HCT116 (cell line): ENCODE measurements around the gene YIPF3. TPM values are rescaled to one million over a fixed set of nuclear protein-coding genes. Genes with fewer than 3 reads are reported as not detected.

Source experiments
- ATAC-seq: fragments of 200-7000 bp; cut with Tn5 transposase; 2 replicates; pipeline ENCODE4 v1.9.1; 2020; ENCODE audit warnings: mild to moderate bottlenecking, moderate library complexity
- BruUV-seq: library from RNA; stranded (reverse); fragments of 400-500 nt; replicated peaks from 2 replicates; lab custom pipeline; 2021; lab: Mats Ljungman, UMichigan
- CTCF ChIA-PET: fragments of 300-600 bp; sonication (Branson Sonifier 250); formaldehyde crosslinking; loops from one replicate; lab custom pipeline; 2021; ENCODE audit warnings: antibody characterized with exemption; lab: Charles Lee
- POLR2A ChIA-PET: fragments of 300-600, 350-600 bp; sonication (Branson Sonifier 250); formaldehyde crosslinking; loops from one replicate; lab custom pipeline; 2021; ENCODE audit warnings: antibody characterized with exemption; lab: Charles Lee
- RAD21 ChIA-PET, 2 experiments: fragments of 300-600 bp; sonication (Branson Sonifier 250); formaldehyde crosslinking; loops; one replicate each; lab custom pipeline; 2023; ENCODE audit warnings: low total read pairs in 2 of 2; ENCODE audit not compliant: uncharacterized antibody in 2 of 2, unreplicated experiment in 2 of 2, low non-redundant PET in 1 of 2; lab: Charles Lee
- DNase-seq: peaks from one replicate; pipeline ENCODE4 v3.0.0-alpha.2; 2010; ENCODE audit warnings: low read depth, low spot score
- H2AFZ ChIP-seq: fragments of 200-600 bp; shearing (Covaris generic), sonication (generic); 2 replicates; pipeline ENCODE4 v1.6.1; 2017; ENCODE audit warnings: low read depth, mixed run types, mixed read lengths, antibody characterized with exemption, low read length; ENCODE audit not compliant: poor library complexity, severe bottlenecking
- H3K27ac ChIP-seq: 2 replicates; pipeline ENCODE4 v1.5.1; 2012; ENCODE audit warnings: low read depth, low read length
- H3K27me3 ChIP-seq: fragments of 200-600 bp; sonication (generic); 2 replicates; pipeline ENCODE4 v1.6.1; 2016; ENCODE audit warnings: mixed run types, low read length, mixed read lengths; ENCODE audit not compliant: insufficient read depth
- H3K36me3 ChIP-seq, 2 experiments: fragments of 200-500 bp in 1 of 2; fragments of 200-600 bp in 1 of 2; sonication (Bioruptor generic) in 1 of 2; sonication (generic) in 1 of 2; 2 replicates each; pipeline versions ENCODE4 v1.5.1 to v1.6.1; 2014 to 2016; ENCODE audit warnings: low read length in 2 of 2, inconsistent platforms in 1 of 2, mixed read lengths in 1 of 2, mixed run types in 1 of 2; ENCODE audit not compliant: insufficient read depth in 2 of 2, control insufficient read depth in 1 of 2
- H3K4me1 ChIP-seq, 2 experiments: fragments of 200-600 bp in 1 of 2; sonication (generic) in 1 of 2; 2 replicates each; pipeline versions ENCODE4 v1.5.1 to v1.6.1; 2012 to 2017; ENCODE audit warnings: low read length in 2 of 2, inconsistent platforms in 1 of 2, mild to moderate bottlenecking in 1 of 2, mixed read lengths in 1 of 2, mixed run types in 1 of 2, moderate library complexity in 1 of 2; ENCODE audit not compliant: insufficient read depth in 2 of 2, control insufficient read depth in 1 of 2
- H3K4me2 ChIP-seq: fragments of 200-600 bp; sonication (generic); 2 replicates; pipeline ENCODE4 v1.6.1; 2017; ENCODE audit warnings: mixed run types, low read length, mixed read lengths
- H3K4me3 ChIP-seq, 2 experiments: fragments of 200-600 bp in 1 of 2; sonication (generic) in 1 of 2; replicated peaks in 1 of 2; 2 replicates each; pipeline ENCODE4 v1.5.1; 2011 to 2016; ENCODE audit warnings: low read length in 2 of 2, control low read depth in 1 of 2, low read depth in 1 of 2, mild to moderate bottlenecking in 1 of 2, mixed read lengths in 1 of 2, mixed run types in 1 of 2
- H3K79me2 ChIP-seq: fragments of 200-600 bp; sonication (generic); 2 replicates; pipeline ENCODE4 v1.6.1; 2017; ENCODE audit warnings: mild to moderate bottlenecking, mixed run types, low read length, moderate library complexity, mixed read lengths; ENCODE audit not compliant: insufficient read depth
- H3K9ac ChIP-seq: fragments of 200-600 bp; sonication (generic); 2 replicates; pipeline ENCODE4 v1.6.1; 2016; ENCODE audit warnings: low read length, mixed read lengths
- H3K9me2 ChIP-seq: fragments of 200-600 bp; sonication (generic), shearing (Covaris generic); 2 replicates; pipeline ENCODE4 v1.6.1; 2017; ENCODE audit warnings: mixed run types, mild to moderate bottlenecking, moderate library complexity; ENCODE audit not compliant: insufficient read depth
- H3K9me3 ChIP-seq, 2 experiments: fragments of 200-500 bp in 1 of 2; fragments of 200-600 bp in 1 of 2; sonication (Bioruptor generic) in 1 of 2; sonication (generic) in 1 of 2; 2 replicates each; pipeline ENCODE4 v1.6.1; 2014 to 2017; ENCODE audit warnings: low read length in 2 of 2, mixed read lengths in 2 of 2, inconsistent platforms in 1 of 2, low read depth in 1 of 2, mild to moderate bottlenecking in 1 of 2, mixed run types in 1 of 2, moderate library complexity in 1 of 2; ENCODE audit not compliant: control insufficient read depth in 1 of 2, insufficient read depth in 1 of 2
- H4K20me1 ChIP-seq: fragments of 200-600 bp; sonication (generic), shearing (Covaris generic); 2 replicates; pipeline ENCODE4 v1.6.1; 2017; ENCODE audit warnings: mixed run types, mild to moderate bottlenecking, moderate library complexity; ENCODE audit not compliant: insufficient read depth
- CEBPB ChIP-seq: IDR thresholded peaks from 2 replicates; pipeline ENCODE4 v1.6.1; 2012; ENCODE audit warnings: low read depth
- EGR1 ChIP-seq: IDR thresholded peaks from 2 replicates; pipeline ENCODE4 v1.6.1; 2012; ENCODE audit warnings: low read depth
- ELF1 ChIP-seq: IDR thresholded peaks from 2 replicates; pipeline ENCODE4 v1.6.1; 2012; ENCODE audit warnings: low read depth, borderline replicate concordance
- EZH2 ChIP-seq: fragments of 200-600 bp; sonication (generic); IDR thresholded peaks from 2 replicates; pipeline ENCODE4 v1.6.1; 2017; ENCODE audit warnings: antibody characterized with exemption, mixed run types
- EZH2phosphoT487 ChIP-seq: fragments of 200-600 bp; IDR thresholded peaks from 2 replicates; pipeline ENCODE4 v1.6.1; 2018; ENCODE audit warnings: antibody characterized with exemption, borderline replicate concordance
- FOSL1 ChIP-seq: IDR thresholded peaks from 2 replicates; pipeline ENCODE4 v1.6.1; 2012; ENCODE audit warnings: low read depth
- JUND ChIP-seq: IDR thresholded peaks from 2 replicates; pipeline ENCODE4 v1.6.1; 2012
- SIN3A ChIP-seq: IDR thresholded peaks from 2 replicates; pipeline ENCODE4 v1.6.1; 2012; ENCODE audit warnings: low read depth
- TCF7L2 ChIP-seq: IDR thresholded peaks from 2 replicates; pipeline ENCODE4 v1.7.0; 2011; ENCODE audit warnings: borderline replicate concordance, inconsistent platforms; ENCODE audit not compliant: insufficient read depth, insufficient read length; ENCODE audit errors: extremely low read depth
- YY1 ChIP-seq: IDR thresholded peaks from 2 replicates; pipeline ENCODE4 v1.6.1; 2011; ENCODE audit warnings: low read length, low read depth, moderate library complexity, mild to moderate bottlenecking; ENCODE audit not compliant: insufficient replicate concordance; ENCODE audit errors: extremely low read depth
- ZNF274 ChIP-seq: fragments of 200-500 bp; sonication (Bioruptor generic); IDR thresholded peaks from 2 replicates; pipeline ENCODE4 v1.6.1; 2014; ENCODE audit warnings: mild to moderate bottlenecking, low read depth, low read length, inconsistent platforms
- intact Hi-C: fragments of 100-400 bp; cut with micrococcal nuclease; formaldehyde crosslinking; loops from 2 replicates; pipeline ENCODE4 v1.10.0; 2022
- total RNA-seq: library from RNA; stranded (reverse); gene quantifications from one replicate; pipeline ENCODE4 v1.2.1, GENCODE V29; 2021; ENCODE audit not compliant: unreplicated experiment
- TF ChIP-seq, protein P1 (sequence below): IDR thresholded peaks from 2 replicates; pipeline ENCODE4 v1.6.1; 2011; ENCODE audit warnings: mild to moderate bottlenecking, low read length, moderate library complexity; ENCODE audit not compliant: insufficient replicate concordance; ENCODE audit errors: extremely low read depth
- TF ChIP-seq, protein P2 (sequence below): IDR thresholded peaks from 2 replicates; pipeline ENCODE4 v1.6.1; 2012; ENCODE audit warnings: low read depth
- TF ChIP-seq, protein P3 (sequence below): IDR thresholded peaks from 2 replicates; pipeline ENCODE4 v1.6.1; 2012
- TF ChIP-seq, protein P4 (sequence below), 3 experiments: fragments of 200-600 bp in 1 of 3; sonication (generic) in 1 of 3; IDR thresholded peaks in 2 of 3; conservative IDR thresholded peaks in 1 of 3; 2 replicates each; pipeline ENCODE4 v1.5.1; 2012 to 2017; ENCODE audit warnings: low read depth in 2 of 3, low read length in 2 of 3, antibody characterized with exemption in 1 of 3, borderline replicate concordance in 1 of 3, control low read depth in 1 of 3, mild to moderate bottlenecking in 1 of 3, mixed read lengths in 1 of 3, mixed run types in 1 of 3, moderate library complexity in 1 of 3; ENCODE audit not compliant: insufficient read depth in 1 of 3

The YIPF3 gene
- total RNA-seq, 1 experiment from 2014 or later: 84.5 TPM

DNA sequence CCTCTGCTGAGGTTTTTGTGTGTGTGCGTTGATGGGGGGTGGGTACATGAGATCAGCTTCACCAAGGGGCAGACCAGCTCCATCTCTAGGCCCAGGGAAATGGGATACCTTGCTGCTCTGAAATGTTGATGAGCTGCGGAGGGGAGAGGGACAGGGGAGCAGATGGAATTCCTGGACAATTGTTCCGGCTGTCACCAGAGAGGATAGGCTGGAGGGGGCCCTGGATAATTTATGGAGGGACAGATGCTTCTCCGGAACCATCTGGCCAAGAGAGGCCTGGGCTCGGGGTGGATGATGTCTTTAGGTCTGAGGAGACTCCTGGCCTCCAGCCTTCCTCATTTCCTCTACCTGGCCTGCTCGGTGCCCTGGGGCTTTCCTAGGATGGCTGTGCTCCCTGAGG lies 41.2 kb downstream of the YIPF3 start (continued):
- no peak for TF ChIP-seq CEBPB
- TF ChIP-seq, protein P1, sequence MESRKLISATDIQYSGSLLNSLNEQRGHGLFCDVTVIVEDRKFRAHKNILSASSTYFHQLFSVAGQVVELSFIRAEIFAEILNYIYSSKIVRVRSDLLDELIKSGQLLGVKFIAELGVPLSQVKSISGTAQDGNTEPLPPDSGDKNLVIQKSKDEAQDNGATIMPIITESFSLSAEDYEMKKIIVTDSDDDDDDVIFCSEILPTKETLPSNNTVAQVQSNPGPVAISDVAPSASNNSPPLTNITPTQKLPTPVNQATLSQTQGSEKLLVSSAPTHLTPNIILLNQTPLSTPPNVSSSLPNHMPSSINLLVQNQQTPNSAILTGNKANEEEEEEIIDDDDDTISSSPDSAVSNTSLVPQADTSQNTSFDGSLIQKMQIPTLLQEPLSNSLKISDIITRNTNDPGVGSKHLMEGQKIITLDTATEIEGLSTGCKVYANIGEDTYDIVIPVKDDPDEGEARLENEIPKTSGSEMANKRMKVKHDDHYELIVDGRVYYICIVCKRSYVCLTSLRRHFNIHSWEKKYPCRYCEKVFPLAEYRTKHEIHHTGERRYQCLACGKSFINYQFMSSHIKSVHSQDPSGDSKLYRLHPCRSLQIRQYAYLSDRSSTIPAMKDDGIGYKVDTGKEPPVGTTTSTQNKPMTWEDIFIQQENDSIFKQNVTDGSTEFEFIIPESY: no peak
- TF ChIP-seq ZNF274: no peak
- TF ChIP-seq EZH2: no peak
- no peak for TF ChIP-seq YY1
- TF ChIP-seq FOSL1: no peak
- TF ChIP-seq JUND: no peak
- no peak for TF ChIP-seq TCF7L2

DNA sequence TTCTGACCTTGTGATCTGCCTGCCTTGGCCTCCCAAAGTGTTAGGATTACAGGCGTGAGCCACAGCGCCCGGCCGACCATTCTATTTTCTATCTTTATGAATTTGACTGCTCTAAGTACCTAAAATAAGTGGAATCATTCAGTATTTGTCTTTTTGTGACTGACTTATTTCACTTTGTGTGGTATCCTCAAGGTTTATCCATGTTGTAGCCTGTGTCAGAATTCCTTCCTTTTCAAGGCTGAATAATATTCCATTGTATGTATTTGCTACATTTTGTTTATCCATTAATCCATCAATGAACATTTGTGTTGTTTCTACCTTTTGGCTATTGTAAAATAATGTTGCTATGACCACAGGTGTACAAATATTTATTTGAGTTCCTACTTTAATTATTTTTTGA lies 44.2 kb downstream of the YIPF3 start:
- ATAC-seq (no peak), DNase-seq (no peak)
- Histone ChIP-seq H3K4me3 (no peak overlapping the region), H3K9ac (no peak overlapping the region), H3K4me1 (peaks cover 18 to 27% of the 10 kb centered on the region in 2 experiments), H3K36me3 (no peaks in the 10 kb centered on the region), H2AFZ (no peak overlapping the region), H3K27me3 (no peaks in the 10 kb centered on the region), H3K79me2 (0 out of 2 replicates have a peak, but pooled peaks cover under 1% of the 10 kb centered on the region), H3K9me3 (no peaks in the 10 kb centered on the region), H4K20me1 (no peaks in the 10 kb centered on the region), H3K4me2 (no peak overlapping the region), H3K9me2 (no peaks in the 10 kb centered on the region), H3K27ac (no peak overlapping the region)
- CTCF ChIA-PET: no interaction called here
- BruUV-seq: no TSS peak
- intact Hi-C loops: no loop called here
- POLR2A ChIA-PET: no interaction called here
- RAD21 ChIA-PET: no interaction called here
- TF ChIP-seq, protein P2, sequence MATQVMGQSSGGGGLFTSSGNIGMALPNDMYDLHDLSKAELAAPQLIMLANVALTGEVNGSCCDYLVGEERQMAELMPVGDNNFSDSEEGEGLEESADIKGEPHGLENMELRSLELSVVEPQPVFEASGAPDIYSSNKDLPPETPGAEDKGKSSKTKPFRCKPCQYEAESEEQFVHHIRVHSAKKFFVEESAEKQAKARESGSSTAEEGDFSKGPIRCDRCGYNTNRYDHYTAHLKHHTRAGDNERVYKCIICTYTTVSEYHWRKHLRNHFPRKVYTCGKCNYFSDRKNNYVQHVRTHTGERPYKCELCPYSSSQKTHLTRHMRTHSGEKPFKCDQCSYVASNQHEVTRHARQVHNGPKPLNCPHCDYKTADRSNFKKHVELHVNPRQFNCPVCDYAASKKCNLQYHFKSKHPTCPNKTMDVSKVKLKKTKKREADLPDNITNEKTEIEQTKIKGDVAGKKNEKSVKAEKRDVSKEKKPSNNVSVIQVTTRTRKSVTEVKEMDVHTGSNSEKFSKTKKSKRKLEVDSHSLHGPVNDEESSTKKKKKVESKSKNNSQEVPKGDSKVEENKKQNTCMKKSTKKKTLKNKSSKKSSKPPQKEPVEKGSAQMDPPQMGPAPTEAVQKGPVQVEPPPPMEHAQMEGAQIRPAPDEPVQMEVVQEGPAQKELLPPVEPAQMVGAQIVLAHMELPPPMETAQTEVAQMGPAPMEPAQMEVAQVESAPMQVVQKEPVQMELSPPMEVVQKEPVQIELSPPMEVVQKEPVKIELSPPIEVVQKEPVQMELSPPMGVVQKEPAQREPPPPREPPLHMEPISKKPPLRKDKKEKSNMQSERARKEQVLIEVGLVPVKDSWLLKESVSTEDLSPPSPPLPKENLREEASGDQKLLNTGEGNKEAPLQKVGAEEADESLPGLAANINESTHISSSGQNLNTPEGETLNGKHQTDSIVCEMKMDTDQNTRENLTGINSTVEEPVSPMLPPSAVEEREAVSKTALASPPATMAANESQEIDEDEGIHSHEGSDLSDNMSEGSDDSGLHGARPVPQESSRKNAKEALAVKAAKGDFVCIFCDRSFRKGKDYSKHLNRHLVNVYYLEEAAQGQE: no peak
- TF ChIP-seq EGR1 (no peak), YY1 (no peak), SIN3A (no peak), EZH2 (no peak), EZH2phosphoT487 (no peak), ZNF274 (no peak), TCF7L2 (no peak), ELF1 (no peak)
- TF ChIP-seq, protein P3, sequence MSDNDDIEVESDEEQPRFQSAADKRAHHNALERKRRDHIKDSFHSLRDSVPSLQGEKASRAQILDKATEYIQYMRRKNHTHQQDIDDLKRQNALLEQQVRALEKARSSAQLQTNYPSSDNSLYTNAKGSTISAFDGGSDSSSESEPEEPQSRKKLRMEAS: no peak
- TF ChIP-seq, protein P4, sequence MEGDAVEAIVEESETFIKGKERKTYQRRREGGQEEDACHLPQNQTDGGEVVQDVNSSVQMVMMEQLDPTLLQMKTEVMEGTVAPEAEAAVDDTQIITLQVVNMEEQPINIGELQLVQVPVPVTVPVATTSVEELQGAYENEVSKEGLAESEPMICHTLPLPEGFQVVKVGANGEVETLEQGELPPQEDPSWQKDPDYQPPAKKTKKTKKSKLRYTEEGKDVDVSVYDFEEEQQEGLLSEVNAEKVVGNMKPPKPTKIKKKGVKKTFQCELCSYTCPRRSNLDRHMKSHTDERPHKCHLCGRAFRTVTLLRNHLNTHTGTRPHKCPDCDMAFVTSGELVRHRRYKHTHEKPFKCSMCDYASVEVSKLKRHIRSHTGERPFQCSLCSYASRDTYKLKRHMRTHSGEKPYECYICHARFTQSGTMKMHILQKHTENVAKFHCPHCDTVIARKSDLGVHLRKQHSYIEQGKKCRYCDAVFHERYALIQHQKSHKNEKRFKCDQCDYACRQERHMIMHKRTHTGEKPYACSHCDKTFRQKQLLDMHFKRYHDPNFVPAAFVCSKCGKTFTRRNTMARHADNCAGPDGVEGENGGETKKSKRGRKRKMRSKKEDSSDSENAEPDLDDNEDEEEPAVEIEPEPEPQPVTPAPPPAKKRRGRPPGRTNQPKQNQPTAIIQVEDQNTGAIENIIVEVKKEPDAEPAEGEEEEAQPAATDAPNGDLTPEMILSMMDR (IDR thresholded peaks at IDR 0.05 in 2 of 3, conservative IDR thresholded peaks at IDR 0.05 in 1 of 3; ENCODE audit: borderline replicate concordance in 1 of 3, insufficient read depth in 1 of 3, low read depth in 2 of 3, low read length in 2 of 3): no peak
